Panc1 (cell line): ENCODE data around the gene OR2D2. TPM values are rescaled to one million over a fixed set of nuclear protein-coding genes. Genes with fewer than 3 reads are reported as not detected.

Experiments
- ATAC-seq: fragments of 200-7000 bp; cut with Tn5 transposase; 2 replicates; pipeline ENCODE4 v1.9.1; 2020; ENCODE audit warnings: mild to moderate bottlenecking, moderate library complexity
- BruUV-seq: library from RNA; stranded (reverse); fragments of 400-500 nt; replicated peaks from 2 replicates; lab custom pipeline; 2021; lab: Mats Ljungman, UMichigan
- CTCF ChIA-PET: fragments of 300-600 bp; sonication (Branson Sonifier 250); formaldehyde crosslinking; loops from one replicate; lab custom pipeline; 2022; ENCODE audit warnings: antibody characterized with exemption; lab: Charles Lee
- POLR2A ChIA-PET: fragments of 300-600 bp; sonication (Branson Sonifier 250); formaldehyde crosslinking; loops from one replicate; lab custom pipeline; 2022; ENCODE audit warnings: antibody characterized with exemption; lab: Charles Lee
- DNase-seq: peaks from one replicate; pipeline ENCODE4 v3.0.0-alpha.2; 2010; ENCODE audit warnings: low read depth, low spot score
- H3K27ac ChIP-seq: 2 replicates; pipeline ENCODE4 v1.5.1; 2011; ENCODE audit warnings: mild to moderate bottlenecking, low read length, inconsistent platforms
- H3K27me3 ChIP-seq: fragments of 200-500 bp; sonication (Bioruptor generic); 2 replicates; pipeline ENCODE4 v1.6.0; 2014; ENCODE audit warnings: low read length, inconsistent platforms; ENCODE audit not compliant: control insufficient read depth, insufficient read depth
- H3K36me3 ChIP-seq: fragments of 200-500 bp; sonication (Bioruptor generic); 2 replicates; pipeline ENCODE4 v1.5.1; 2014; ENCODE audit warnings: inconsistent platforms, mild to moderate bottlenecking, low read length, moderate library complexity; ENCODE audit not compliant: control insufficient read depth, insufficient read depth
- H3K4me1 ChIP-seq: 2 replicates; pipeline ENCODE4 v1.5.1; 2011; ENCODE audit warnings: inconsistent platforms, mild to moderate bottlenecking, low read length, moderate library complexity; ENCODE audit not compliant: control insufficient read depth, insufficient read depth
- H3K4me3 ChIP-seq, 2 experiments: 2 replicates each; pipeline ENCODE4 v1.5.1; 2011 to 2012; ENCODE audit warnings: low read depth in 2 of 2, low read length in 2 of 2, mild to moderate bottlenecking in 2 of 2, inconsistent platforms in 1 of 2, moderate library complexity in 1 of 2
- H3K9me3 ChIP-seq: fragments of 200-500 bp; sonication (Bioruptor generic); 2 replicates; pipeline ENCODE4 v1.5.1; 2014; ENCODE audit warnings: low read depth, mild to moderate bottlenecking, inconsistent platforms, low read length, moderate library complexity; ENCODE audit not compliant: control insufficient read depth, insufficient read depth
- CTCF ChIP-seq: fragments of 450-650 bp; IDR thresholded peaks from 2 replicates; pipeline ENCODE4 v1.5.1; 2017; ENCODE audit warnings: mild to moderate bottlenecking
- POLR2AphosphoS5 ChIP-seq: IDR thresholded peaks from 2 replicates; pipeline ENCODE4 v1.6.1; 2012; ENCODE audit warnings: mild to moderate bottlenecking, low read depth, low read length, moderate library complexity
- SIN3A ChIP-seq: IDR thresholded peaks from 2 replicates; pipeline ENCODE4 v1.6.1; 2012; ENCODE audit warnings: low read depth, mild to moderate bottlenecking, low read length, moderate library complexity, borderline replicate concordance; ENCODE audit not compliant: insufficient read depth
- TCF7L2 ChIP-seq: IDR thresholded peaks from 2 replicates; pipeline ENCODE4 v1.6.1; 2011; ENCODE audit warnings: mild to moderate bottlenecking, low read depth, low read length, inconsistent platforms
- in situ Hi-C: cut with HindIII; loops from 2 replicates; pipeline ENCODE4 v1.10.0; 2016; ENCODE audit warnings: low sequenced_read_pairs, low pct_unique_long_range_greater_than_20kb
- intact Hi-C: fragments of 100-400 bp; cut with micrococcal nuclease; formaldehyde crosslinking; loops from one replicate; pipeline ENCODE4 v1.10.0; 2022; ENCODE audit not compliant: unreplicated experiment
- total RNA-seq: library from RNA; stranded (reverse); gene quantifications from one replicate; pipeline ENCODE4 v1.2.1, GENCODE V29; 2021; ENCODE audit not compliant: unreplicated experiment
- TF ChIP-seq, protein P1 (sequence below), 2 experiments: IDR thresholded peaks; 2 replicates each; pipeline ENCODE4 v1.6.1; 2011 to 2012; ENCODE audit warnings: low read depth in 2 of 2, control low read depth in 1 of 2, low read length in 1 of 2, mild to moderate bottlenecking in 1 of 2, moderate library complexity in 1 of 2; ENCODE audit not compliant: insufficient read depth in 1 of 2

Gene OR2D2
- total RNA-seq, 1 experiment from 2014 or later: 0.49 TPM

GRCh38 chr11:6925636-6926207 is 33.4 kb upstream of the OR2D2 start:
- Histone ChIP-seq H3K27ac (peak overlapping the region; percentile 90), H3K36me3 (peaks cover 3% of the 10 kb centered on the region; the same call in 1 of the 2 replicates), H3K4me3 (peak overlapping the region; percentile 86 to 96), H3K4me1 (peaks cover 14% of the 10 kb centered on the region), H3K9me3 (no peaks in the 10 kb centered on the region), H3K27me3 (no peaks in the 10 kb centered on the region)
- DNase-seq: peak; percentile 27
- intact Hi-C loops (no loop called here), in situ Hi-C loops (no loop called here)
- no peak for TF ChIP-seq CTCF
- TF ChIP-seq SIN3A: no peak
- TF ChIP-seq, protein P1, sequence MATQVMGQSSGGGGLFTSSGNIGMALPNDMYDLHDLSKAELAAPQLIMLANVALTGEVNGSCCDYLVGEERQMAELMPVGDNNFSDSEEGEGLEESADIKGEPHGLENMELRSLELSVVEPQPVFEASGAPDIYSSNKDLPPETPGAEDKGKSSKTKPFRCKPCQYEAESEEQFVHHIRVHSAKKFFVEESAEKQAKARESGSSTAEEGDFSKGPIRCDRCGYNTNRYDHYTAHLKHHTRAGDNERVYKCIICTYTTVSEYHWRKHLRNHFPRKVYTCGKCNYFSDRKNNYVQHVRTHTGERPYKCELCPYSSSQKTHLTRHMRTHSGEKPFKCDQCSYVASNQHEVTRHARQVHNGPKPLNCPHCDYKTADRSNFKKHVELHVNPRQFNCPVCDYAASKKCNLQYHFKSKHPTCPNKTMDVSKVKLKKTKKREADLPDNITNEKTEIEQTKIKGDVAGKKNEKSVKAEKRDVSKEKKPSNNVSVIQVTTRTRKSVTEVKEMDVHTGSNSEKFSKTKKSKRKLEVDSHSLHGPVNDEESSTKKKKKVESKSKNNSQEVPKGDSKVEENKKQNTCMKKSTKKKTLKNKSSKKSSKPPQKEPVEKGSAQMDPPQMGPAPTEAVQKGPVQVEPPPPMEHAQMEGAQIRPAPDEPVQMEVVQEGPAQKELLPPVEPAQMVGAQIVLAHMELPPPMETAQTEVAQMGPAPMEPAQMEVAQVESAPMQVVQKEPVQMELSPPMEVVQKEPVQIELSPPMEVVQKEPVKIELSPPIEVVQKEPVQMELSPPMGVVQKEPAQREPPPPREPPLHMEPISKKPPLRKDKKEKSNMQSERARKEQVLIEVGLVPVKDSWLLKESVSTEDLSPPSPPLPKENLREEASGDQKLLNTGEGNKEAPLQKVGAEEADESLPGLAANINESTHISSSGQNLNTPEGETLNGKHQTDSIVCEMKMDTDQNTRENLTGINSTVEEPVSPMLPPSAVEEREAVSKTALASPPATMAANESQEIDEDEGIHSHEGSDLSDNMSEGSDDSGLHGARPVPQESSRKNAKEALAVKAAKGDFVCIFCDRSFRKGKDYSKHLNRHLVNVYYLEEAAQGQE (IDR thresholded peaks at IDR 0.05; ENCODE audit: insufficient read depth in 1 of 2, low read depth in 2 of 2, low read length in 1 of 2): no peak
- TF ChIP-seq TCF7L2: no peak
- no peak for TF ChIP-seq POLR2AphosphoS5
- no TSS peak for BruUV-seq
- ChIA-PET POLR2A (no interaction called here), CTCF (interaction anchor here (0.6 kb wide), 1 partner anchor 646 kb away, joined by 3 read pairs; no protein-coding TSS in a partner anchor)
- ATAC-seq: peak; percentile 47

DNA sequence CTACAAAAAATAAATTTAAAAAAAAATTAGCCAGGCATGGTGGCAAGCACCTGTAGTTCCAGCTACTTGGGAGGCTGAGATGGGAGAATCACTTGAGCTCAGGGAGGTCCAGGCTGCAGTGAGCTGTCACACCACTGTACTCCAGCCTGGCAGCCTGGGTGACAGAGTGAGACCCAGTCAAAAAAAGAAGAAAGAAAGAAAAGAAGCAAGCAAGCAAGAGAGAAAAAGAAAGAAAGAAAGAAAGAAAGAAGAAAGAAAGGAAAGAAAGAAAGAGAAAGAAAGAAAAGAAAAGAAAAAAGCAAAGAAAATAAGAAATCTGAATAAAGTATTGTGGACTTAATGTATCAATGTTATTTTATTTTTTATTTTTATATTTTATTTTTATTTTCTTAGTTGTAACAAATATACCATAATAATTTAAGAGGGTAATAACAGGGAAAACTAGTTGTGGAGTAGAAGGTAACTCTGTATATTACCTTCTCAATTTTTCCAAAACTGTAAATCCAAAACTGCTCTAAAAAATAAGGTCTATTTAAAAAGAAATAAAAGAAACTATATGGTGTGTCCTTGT is 32.8 kb upstream of the OR2D2 start:
- intact Hi-C loops (no loop called here), in situ Hi-C loops (no loop called here)
- Histone ChIP-seq H3K4me3 (no peak overlapping the region), H3K27ac (peak overlapping the region; percentile 90; the same call in 1 of the 2 replicates), H3K4me1 (peaks cover 14% of the 10 kb centered on the region), H3K9me3 (no peaks in the 10 kb centered on the region), H3K27me3 (no peaks in the 10 kb centered on the region), H3K36me3 (peaks cover 3% of the 10 kb centered on the region; the same call in 1 of the 2 replicates)
- ATAC-seq (no peak), DNase-seq (no peak)
- CTCF ChIA-PET: interaction anchor here (0.6 kb wide), 2 partner anchors 44 to 647 kb away, joined by 3 to 4 read pairs; no protein-coding TSS in a partner anchor
- POLR2A ChIA-PET: no interaction called here
- BruUV-seq: no TSS peak
- no peak for TF ChIP-seq TCF7L2
- no peak for TF ChIP-seq SIN3A
- TF ChIP-seq POLR2AphosphoS5: no peak
- TF ChIP-seq, protein P1 (IDR thresholded peaks at IDR 0.05; ENCODE audit: insufficient read depth in 1 of 2, low read depth in 2 of 2, low read length in 1 of 2): no peak
- no peak for TF ChIP-seq CTCF
